Trophoblast cell (in vitro differentiated cells and primary cell): Measurements from ENCODE around the gene TAOK1.
"Not testable (repeated sequence)": the region's sequence is repeated elsewhere in the genome, so short reads cannot be mapped to it uniquely, and the experiment has no call there.

Source experiments
- DNase-seq, 2 donors: peaks; one replicate each; pipeline ENCODE4 v3.0.0-alpha.2; 2016
- H2AFZ ChIP-seq: 2 replicates; pipeline ENCODE4 v1.6.1; 2013; ENCODE audit warnings: low read length, moderate library complexity, mild to moderate bottlenecking; ENCODE audit not compliant: insufficient read depth, poor library complexity
- H2AK5ac ChIP-seq: 2 replicates; pipeline ENCODE4 v1.6.1; 2013; ENCODE audit warnings: mild to moderate bottlenecking, low read length
- H2BK120ac ChIP-seq: 2 replicates; pipeline ENCODE4 v1.6.1; 2013; ENCODE audit warnings: low read length, mild to moderate bottlenecking, moderate library complexity; ENCODE audit not compliant: insufficient read depth, poor library complexity
- H2BK12ac ChIP-seq: 2 replicates; pipeline ENCODE4 v1.6.1; 2013; ENCODE audit warnings: mild to moderate bottlenecking, low read length, moderate library complexity
- H2BK5ac ChIP-seq: 2 replicates; pipeline ENCODE4 v1.6.1; 2013; ENCODE audit warnings: low read length, low read depth, moderate library complexity, mild to moderate bottlenecking; ENCODE audit not compliant: poor library complexity
- H3K14ac ChIP-seq: 2 replicates; pipeline ENCODE4 v1.6.1; 2013; ENCODE audit warnings: mild to moderate bottlenecking, low read length
- H3K18ac ChIP-seq: 2 replicates; pipeline ENCODE4 v1.6.1; 2013; ENCODE audit warnings: mild to moderate bottlenecking, low read length
- H3K23ac ChIP-seq: 2 replicates; pipeline ENCODE4 v1.6.1; 2013; ENCODE audit warnings: low read length
- H3K27ac ChIP-seq: 2 replicates; pipeline ENCODE4 v1.5.1; 2013; ENCODE audit warnings: low read depth, mild to moderate bottlenecking, inconsistent platforms, low read length, moderate library complexity
- H3K27me3 ChIP-seq: 2 replicates; pipeline ENCODE4 v1.6.1; 2013; ENCODE audit warnings: inconsistent platforms, mild to moderate bottlenecking, low read length, moderate library complexity; ENCODE audit not compliant: insufficient read depth
- H3K36me3 ChIP-seq, 2 experiments: 1 replicate in 1 of 2; 2 replicates in 1 of 2; pipeline ENCODE4 v1.6.1; 2013; ENCODE audit warnings: low read length in 2 of 2, mild to moderate bottlenecking in 2 of 2, moderate library complexity in 1 of 2; ENCODE audit not compliant: insufficient read depth in 2 of 2, control insufficient read depth in 1 of 2
- H3K4ac ChIP-seq: 2 replicates; pipeline ENCODE4 v1.6.1; 2013; ENCODE audit warnings: low read depth, mild to moderate bottlenecking, low read length, moderate library complexity
- H3K4me1 ChIP-seq, 2 experiments: 1 replicate in 1 of 2; 2 replicates in 1 of 2; pipeline ENCODE4 v1.6.1; 2013; ENCODE audit warnings: low read length in 2 of 2, mild to moderate bottlenecking in 2 of 2, moderate library complexity in 1 of 2; ENCODE audit not compliant: insufficient read depth in 2 of 2, control insufficient read depth in 1 of 2
- H3K4me2 ChIP-seq: 2 replicates; pipeline ENCODE4 v1.6.1; 2013; ENCODE audit warnings: inconsistent platforms, mild to moderate bottlenecking, low read length, moderate library complexity
- H3K4me3 ChIP-seq: 2 replicates; pipeline ENCODE4 v1.5.1; 2013; ENCODE audit warnings: mild to moderate bottlenecking, low read depth, low read length, inconsistent platforms
- H3K79me1 ChIP-seq: one replicate; pipeline ENCODE4 v1.6.1; 2013; ENCODE audit warnings: low read length
- H3K79me2 ChIP-seq: 2 replicates; pipeline ENCODE4 v1.6.1; 2013; ENCODE audit warnings: low read length, mild to moderate bottlenecking; ENCODE audit not compliant: control insufficient read depth, insufficient read depth, poor library complexity
- H3K9ac ChIP-seq: 2 replicates; pipeline ENCODE4 v1.6.1; 2013; ENCODE audit warnings: mild to moderate bottlenecking, low read length
- H3K9me3 ChIP-seq: 2 replicates; pipeline ENCODE4 v1.6.1; 2013; ENCODE audit warnings: low read depth, mild to moderate bottlenecking, control low read depth, inconsistent platforms, low read length; ENCODE audit not compliant: insufficient read depth
- H4K12ac ChIP-seq: 2 replicates; pipeline ENCODE4 v1.6.1; 2013; ENCODE audit warnings: low read depth, mild to moderate bottlenecking, low read length, moderate library complexity
- H4K8ac ChIP-seq: 2 replicates; pipeline ENCODE4 v1.6.1; 2013; ENCODE audit warnings: low read depth, mild to moderate bottlenecking, low read length, moderate library complexity
- H4K91ac ChIP-seq: one replicate; pipeline ENCODE4 v1.6.1; 2013; ENCODE audit warnings: low read depth, mild to moderate bottlenecking, low read length, moderate library complexity
- WGBS: extraction: QIAGEN DNeasy Blood & Tissue Kit; methylation state at CpG from one replicate; pipeline ENCODE4 v1.1.7; 2013; ENCODE audit warnings: missing lambda C conversion rate; ENCODE audit not compliant: insufficient read length, insufficient coverage; ENCODE audit errors: extremely low coverage; 5-methylcytosine and 5-hydroxymethylcytosine counted together

TAOK1 gene

DNA sequence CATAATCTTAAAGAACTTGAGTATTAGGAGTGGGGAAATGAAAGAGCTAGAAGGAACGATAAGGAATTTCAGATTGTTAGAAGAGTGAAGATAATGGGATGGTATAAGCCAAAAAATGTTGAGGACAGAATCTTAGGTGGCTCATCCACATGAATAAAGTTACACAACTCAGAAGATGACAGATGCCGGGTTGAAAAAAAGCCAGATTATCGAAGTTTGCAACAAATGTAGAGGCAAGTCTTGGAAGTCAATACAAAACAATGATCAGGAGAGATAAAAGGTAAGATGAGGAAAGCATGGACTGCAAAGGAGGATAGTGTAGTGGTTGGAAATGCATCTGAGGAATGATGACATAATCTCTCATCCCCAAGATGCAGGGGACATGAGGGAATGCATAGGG is 45.1 kb upstream of the TAOK1 start:
- no peak overlapping the region for H4K91ac ChIP-seq
- no peak overlapping the region for H3K23ac ChIP-seq
- no peak overlapping the region for H3K4ac ChIP-seq
- H2BK12ac ChIP-seq, result no peak overlapping the region
- H3K4me1 ChIP-seq, result no peaks in the 10 kb centered on the region
- peak; percentile 61 to 87 for DNase-seq
- H3K79me1 ChIP-seq, result peaks cover 3% of the 10 kb centered on the region
- no peak overlapping the region for H4K8ac ChIP-seq
- no peaks in the 10 kb centered on the region for H3K27me3 ChIP-seq
- no peaks in the 10 kb centered on the region for H3K9me3 ChIP-seq
- H2BK120ac ChIP-seq, result peak overlapping the region; percentile 88
- no peaks in the 10 kb centered on the region for H3K79me2 ChIP-seq
- H2AFZ ChIP-seq, result no peak overlapping the region
- H2AK5ac ChIP-seq, result no peak overlapping the region
- 100% methylated on average over 1 of the region's 3 CpGs for WGBS
- no peak overlapping the region for H3K4me3 ChIP-seq
- H3K4me2 ChIP-seq, result no peak overlapping the region
- no peak overlapping the region for H3K18ac ChIP-seq
- H3K27ac ChIP-seq, result peak overlapping the region; percentile 74
- no peak overlapping the region for H2BK5ac ChIP-seq
- no peak overlapping the region for H4K12ac ChIP-seq
- no peak overlapping the region for H3K14ac ChIP-seq
- H3K36me3 ChIP-seq, result no peaks in the 10 kb centered on the region
- no peak overlapping the region for H3K9ac ChIP-seq

GRCh38 chr17:29345470-29345869 is 44.7 kb upstream of the TAOK1 start:
- not testable (repeated sequence) for H3K9ac ChIP-seq, H3K14ac ChIP-seq, H3K4me2 ChIP-seq, H4K8ac ChIP-seq, H3K9me3 ChIP-seq, H4K91ac ChIP-seq, H2BK120ac ChIP-seq, H3K27ac ChIP-seq, H3K79me1 ChIP-seq, H2AK5ac ChIP-seq, H3K18ac ChIP-seq, H3K79me2 ChIP-seq, H2AFZ ChIP-seq, DNase-seq, H3K23ac ChIP-seq, H3K4ac ChIP-seq, H3K4me3 ChIP-seq, H3K27me3 ChIP-seq, H2BK12ac ChIP-seq, H3K4me1 ChIP-seq, H4K12ac ChIP-seq, H3K36me3 ChIP-seq, H2BK5ac ChIP-seq
- WGBS, result no CpG with 5 or more reads among the region's 11 CpGs

DNA sequence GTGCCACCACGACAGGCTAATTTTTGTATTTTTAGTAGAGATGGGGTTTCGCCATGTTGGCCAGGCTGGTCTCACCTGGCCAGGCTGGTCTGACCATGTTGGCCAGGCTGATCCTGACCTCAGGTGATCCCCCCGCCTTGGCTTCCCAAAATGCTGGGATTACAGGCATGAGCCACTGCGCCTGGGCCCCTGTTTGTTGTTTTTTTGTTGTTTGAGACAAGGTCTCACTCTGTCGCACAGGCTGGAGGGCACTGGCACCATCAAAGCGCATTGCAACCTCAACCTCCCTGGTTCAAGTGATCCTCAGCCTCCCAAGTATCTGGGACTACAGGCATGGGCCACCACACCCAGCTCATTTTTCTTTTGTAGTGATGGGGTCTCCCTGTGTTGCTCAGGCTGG is 43.7 kb upstream of the TAOK1 start:
- Histone ChIP-seq H3K14ac (peak overlapping the region; percentile 28), H4K12ac (no peak overlapping the region), H3K4me3 (no peak overlapping the region), H2BK12ac (no peak overlapping the region), H3K79me1 (peaks cover 3% of the 10 kb centered on the region), H3K79me2 (no peaks in the 10 kb centered on the region), H4K91ac (peak overlapping the region; percentile 55), H3K9me3 (no peaks in the 10 kb centered on the region), H3K27ac (no peak overlapping the region), H2AK5ac (peak overlapping the region; percentile 49), H2BK5ac (peak overlapping the region; percentile 28), H3K23ac (no peak overlapping the region), H3K9ac (no peak overlapping the region), H3K4me2 (no peak overlapping the region), H3K4me1 (no peaks in the 10 kb centered on the region), H2AFZ (no peak overlapping the region), H2BK120ac (peak overlapping the region; percentile 10), H3K4ac (no peak overlapping the region), H3K18ac (peak overlapping the region; percentile 27), H4K8ac (no peak overlapping the region), H3K27me3 (no peaks in the 10 kb centered on the region), H3K36me3 (no peaks in the 10 kb centered on the region)
- no peak for DNase-seq
- WGBS, result no CpG with 5 or more reads among the region's 6 CpGs

GRCh38 chr17:29347831-29348629 is 42.1 kb upstream of the TAOK1 start:
- no peak overlapping the region for H4K12ac ChIP-seq
- no peak overlapping the region for H2AFZ ChIP-seq
- no peak overlapping the region for H3K4ac ChIP-seq
- H3K36me3 ChIP-seq, result no peaks in the 10 kb centered on the region
- H3K79me1 ChIP-seq, result peaks cover 3% of the 10 kb centered on the region
- H2AK5ac ChIP-seq, result no peak overlapping the region
- no peak overlapping the region for H2BK12ac ChIP-seq
- H3K14ac ChIP-seq, result no peak overlapping the region
- no peak overlapping the region for H3K18ac ChIP-seq
- no peak overlapping the region for H3K9ac ChIP-seq
- H4K91ac ChIP-seq, result no peak overlapping the region
- no peak overlapping the region for H3K4me3 ChIP-seq
- H3K79me2 ChIP-seq, result no peaks in the 10 kb centered on the region
- no peak overlapping the region for H3K23ac ChIP-seq
- no peak overlapping the region for H2BK120ac ChIP-seq
- DNase-seq, result peak; percentile 59 to 77
- H3K9me3 ChIP-seq, result no peaks in the 10 kb centered on the region
- no CpG with 5 or more reads among the region's 3 CpGs for WGBS
- peak overlapping the region; percentile 46 for H3K27ac ChIP-seq
- H3K27me3 ChIP-seq, result no peaks in the 10 kb centered on the region
- no peaks in the 10 kb centered on the region for H3K4me1 ChIP-seq
- H2BK5ac ChIP-seq, result no peak overlapping the region
- H3K4me2 ChIP-seq, result no peak overlapping the region
- H4K8ac ChIP-seq, result no peak overlapping the region
